Activated CD8-positive, alpha-beta memory T cell treated with anti-CD3 and anti-CD28 coated beads, Interleukin-2, amount 50 U/mL, for 24 hours (primary cell): ENCODE data around the gene FILIP1.
"Not testable (repeated sequence)": the region's sequence is repeated elsewhere in the genome, so short reads cannot be mapped to it uniquely, and the experiment has no call there.

Source experiments
- DNase-seq: peaks from one replicate; pipeline ENCODE4 v3.0.0-alpha.2; 2020; ENCODE audit errors: extremely low read depth

Gene FILIP1

GRCh38 chr6:75419980-75420379 is 73.6 kb downstream of the FILIP1 start:
- no peak for DNase-seq

- no peak for DNase-seq
Measured at GRCh38 chr6:75419416-75419815, 74.2 kb downstream of the FILIP1 start.

- DNase-seq: no peak
Measured at GRCh38 chr6:75418233-75418632, 75.4 kb downstream of the FILIP1 start.

- DNase-seq: no peak
Measured at GRCh38 chr6:75416443-75416842, 77.2 kb downstream of the FILIP1 start.

- DNase-seq: no peak
Measured at GRCh38 chr6:75415804-75416203, 77.8 kb downstream of the FILIP1 start.

GRCh38 chr6:75414445-75415021 is 79.1 kb downstream of the FILIP1 start:
- DNase-seq: no peak

- DNase-seq: no peak
Measured at GRCh38 chr6:75412969-75413662, 80.5 kb downstream of the FILIP1 start.

GRCh38 chr6:75410564-75410963 is 83.0 kb downstream of the FILIP1 start:
- DNase-seq: not testable (repeated sequence)

- no peak for DNase-seq
Measured at GRCh38 chr6:75409928-75410327, 83.7 kb downstream of the FILIP1 start.

- DNase-seq: no peak
Measured at GRCh38 chr6:75409286-75409685, 84.3 kb downstream of the FILIP1 start.

- no peak for DNase-seq
Measured at GRCh38 chr6:75403563-75404080, 90.0 kb downstream of the FILIP1 start.

GRCh38 chr6:75402296-75402695 is 91.3 kb downstream of the FILIP1 start:
- no peak for DNase-seq

- DNase-seq: no peak
Measured at GRCh38 chr6:75397656-75398465, 95.7 kb downstream of the FILIP1 start.

GRCh38 chr6:75397171-75397570 is 96.4 kb downstream of the FILIP1 start:
- no peak for DNase-seq

- no peak for DNase-seq
Measured at GRCh38 chr6:75396005-75396800, 97.4 kb downstream of the FILIP1 start.

GRCh38 chr6:75393806-75394205 is 99.8 kb downstream of the FILIP1 start:
- no peak for DNase-seq

GRCh38 chr6:75391276-75391675 is 102.3 kb downstream of the FILIP1 start:
- no peak for DNase-seq

- DNase-seq: no peak
Measured at GRCh38 chr6:75386050-75386770, 107.4 kb downstream of the FILIP1 start.

GRCh38 chr6:75384116-75384515 is 109.5 kb downstream of the FILIP1 start:
- no peak for DNase-seq

- no peak for DNase-seq
Measured at GRCh38 chr6:75382634-75382900, 111.0 kb downstream of the FILIP1 start.

GRCh38 chr6:75381877-75382633 is 111.5 kb downstream of the FILIP1 start:
- no peak for DNase-seq
